Activated T-cell treated with anti-CD3 and anti-CD28 coated beads, Interleukin-2, amount 50 U/mL, for 4 hours (primary cell): ENCODE results near the gene HDAC4. TPM values are rescaled to one million over a fixed set of nuclear protein-coding genes. Genes with fewer than 3 reads are reported as not detected.

ENCODE experiments used
- ATAC-seq, 2 donors: fragments of 200-7000 bp; cut with Tn5 transposase; one replicate each; pipeline ENCODE4 v1.10.0; 2021
- DNase-seq: peaks from one replicate; pipeline ENCODE4 v3.0.0-alpha.2; 2020
- H3K27me3 Mint-ChIP-seq: one replicate; pipeline ENCODE4 v1.8.0; 2021; ENCODE audit warnings: low read depth, mixed read lengths
- H3K36me3 Mint-ChIP-seq: one replicate; pipeline ENCODE4 v1.8.0; 2022; ENCODE audit warnings: mixed read lengths; ENCODE audit not compliant: insufficient read depth
- H3K4me1 Mint-ChIP-seq: one replicate; pipeline ENCODE4 v1.8.0; 2021; ENCODE audit warnings: low read depth, mixed read lengths
- H3K4me3 Mint-ChIP-seq: one replicate; pipeline ENCODE4 v1.8.0; 2021; ENCODE audit warnings: mild to moderate bottlenecking, moderate library complexity, mixed read lengths
- H3K9me3 Mint-ChIP-seq: one replicate; pipeline ENCODE4 v1.8.0; 2021; ENCODE audit warnings: mixed read lengths
- total RNA-seq, 3 donors: library from RNA; stranded (reverse); gene quantifications; one replicate each; pipeline ENCODE4 v1.2.1, GENCODE V29; 2021

Gene HDAC4
- total RNA-seq, 3 donors from 2014 or later, result 30.4 to 34.1 (median 31.9) TPM

DNA sequence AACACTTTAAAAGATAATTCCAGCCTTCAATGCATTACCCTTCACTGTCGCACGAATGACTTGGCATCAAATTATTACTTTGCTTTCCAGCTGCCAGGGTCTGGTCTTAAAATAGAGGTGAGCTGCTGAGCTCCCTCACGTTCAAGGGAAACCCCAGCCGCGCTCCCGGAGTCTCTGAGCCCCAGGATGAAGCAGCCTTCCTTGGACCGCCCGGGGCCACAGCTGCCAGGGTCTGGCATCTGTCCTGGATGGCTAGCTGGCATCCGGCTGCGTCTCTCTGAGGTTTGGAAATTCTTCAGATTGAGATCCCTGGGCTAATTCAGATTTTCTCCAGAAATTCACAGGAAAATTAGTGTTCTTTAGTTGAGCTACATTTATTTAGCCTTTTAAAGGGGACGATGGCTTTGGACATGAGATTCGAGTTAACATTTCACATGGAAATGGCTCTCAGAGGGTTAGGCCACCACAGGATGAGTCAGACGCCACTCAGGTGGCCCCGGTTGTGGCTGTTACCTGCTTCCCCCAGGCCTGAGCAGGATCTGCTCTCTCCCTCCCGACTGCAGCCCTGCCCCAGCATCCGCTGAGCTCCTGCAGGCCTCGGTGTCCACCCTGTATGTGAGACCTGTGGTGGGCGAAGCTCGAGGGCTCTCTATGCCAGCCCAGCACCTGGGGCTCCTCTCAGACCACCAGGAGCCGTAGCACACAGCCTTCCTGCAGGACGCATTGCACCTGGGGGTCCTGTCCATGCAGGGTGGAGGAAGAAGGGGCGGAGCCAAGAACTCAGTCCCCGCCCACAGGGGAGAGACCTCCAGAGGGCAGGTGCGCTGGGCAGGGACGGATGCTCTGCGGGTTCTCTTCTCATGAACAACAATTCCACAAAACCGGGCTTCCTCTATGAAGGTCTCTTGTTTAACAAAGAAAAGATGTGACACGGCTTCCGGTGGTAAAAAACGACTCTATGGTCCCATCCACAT, 297.4 kb downstream of the HDAC4 start:
- DNase-seq, result no peak

DNA sequence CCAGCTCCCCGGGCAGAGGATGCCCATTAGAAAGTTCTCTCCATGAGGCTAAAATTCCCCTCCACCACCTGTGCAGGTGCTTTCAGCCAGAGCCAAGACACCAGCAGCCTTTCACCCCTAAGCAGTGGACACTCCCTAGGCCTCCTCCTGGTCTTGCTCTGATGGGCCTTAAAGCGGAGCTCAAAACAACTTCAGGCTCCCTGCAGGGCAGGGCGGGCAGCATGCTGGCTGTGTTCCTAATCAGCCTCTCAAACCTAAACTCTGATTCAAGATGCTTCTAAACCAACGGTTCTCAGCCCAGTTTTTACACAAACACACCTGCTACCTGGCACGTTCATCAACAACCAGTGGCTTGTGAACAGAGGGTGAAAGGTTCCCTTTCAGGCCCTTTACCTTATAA, 298.6 kb downstream of the HDAC4 start:
- Mint-ChIP-seq H3K27me3 (no peaks in the 10 kb centered on the region), H3K36me3 (peaks cover 7% of the 10 kb centered on the region), H3K9me3 (no peaks in the 10 kb centered on the region), H3K4me1 (no peaks in the 10 kb centered on the region), H3K4me3 (no peak overlapping the region)
- no peak for DNase-seq
- no peak for ATAC-seq

More for the DNA sequence above, 297.4 kb downstream of the HDAC4 start:
- Mint-ChIP-seq H3K9me3 (no peaks in the 10 kb centered on the region), H3K4me1 (no peaks in the 10 kb centered on the region), H3K36me3 (peaks cover 7% of the 10 kb centered on the region), H3K27me3 (no peaks in the 10 kb centered on the region), H3K4me3 (no peak overlapping the region)
- no peak for ATAC-seq

DNA sequence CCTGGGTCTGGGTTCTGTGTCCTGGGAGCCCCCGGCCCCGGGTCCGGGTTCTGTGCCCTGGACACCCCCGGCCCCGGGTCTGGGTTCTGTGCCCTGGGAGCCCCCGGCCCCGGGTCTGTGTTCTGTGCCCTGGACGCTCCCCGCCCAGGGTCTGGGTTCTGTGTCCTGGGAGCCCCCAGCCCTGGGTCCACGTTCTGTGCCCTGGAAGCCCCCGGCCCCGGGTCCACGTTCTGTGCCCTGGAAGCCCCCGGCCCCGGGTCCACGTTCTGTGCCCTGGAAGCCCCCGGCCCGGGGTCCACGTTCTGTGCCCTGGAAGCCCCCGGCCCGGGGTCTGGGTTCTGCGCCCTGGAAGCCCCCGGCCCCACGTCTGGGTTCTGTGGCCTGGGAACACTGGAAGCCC, 299.0 kb downstream of the HDAC4 start:
- ATAC-seq (no peak), DNase-seq (no peak)
- Mint-ChIP-seq H3K9me3 (no peaks in the 10 kb centered on the region), H3K4me1 (no peaks in the 10 kb centered on the region), H3K36me3 (peaks cover 7% of the 10 kb centered on the region), H3K4me3 (no peak overlapping the region), H3K27me3 (no peaks in the 10 kb centered on the region)

DNA sequence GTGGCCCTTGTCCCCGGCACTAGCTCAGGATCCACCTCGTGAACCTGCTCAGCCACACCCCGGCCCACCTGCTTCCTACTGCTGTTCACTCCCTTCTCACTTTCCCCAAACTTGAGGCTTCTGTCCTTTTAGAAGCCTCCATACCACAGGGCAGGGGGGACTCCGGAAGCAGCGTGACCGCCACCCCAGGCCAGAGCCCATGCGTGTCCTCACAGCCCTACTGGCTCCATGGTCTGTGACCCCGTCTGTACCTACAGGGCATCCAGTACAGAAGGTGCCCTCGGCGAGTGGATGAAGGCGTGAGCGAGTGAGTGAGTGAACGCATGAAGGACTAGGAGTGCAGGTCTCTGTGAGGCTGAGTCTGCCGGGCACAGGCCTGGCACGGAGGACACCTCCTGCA, 299.7 kb downstream of the HDAC4 start:
- DNase-seq, result no peak
- no peaks in the 10 kb centered on the region for H3K4me1 Mint-ChIP-seq
- ATAC-seq, result no peak
- no peak overlapping the region for H3K4me3 Mint-ChIP-seq
- no peaks in the 10 kb centered on the region for H3K27me3 Mint-ChIP-seq
- H3K36me3 Mint-ChIP-seq, result peaks cover 7% of the 10 kb centered on the region
- no peaks in the 10 kb centered on the region for H3K9me3 Mint-ChIP-seq

DNA sequence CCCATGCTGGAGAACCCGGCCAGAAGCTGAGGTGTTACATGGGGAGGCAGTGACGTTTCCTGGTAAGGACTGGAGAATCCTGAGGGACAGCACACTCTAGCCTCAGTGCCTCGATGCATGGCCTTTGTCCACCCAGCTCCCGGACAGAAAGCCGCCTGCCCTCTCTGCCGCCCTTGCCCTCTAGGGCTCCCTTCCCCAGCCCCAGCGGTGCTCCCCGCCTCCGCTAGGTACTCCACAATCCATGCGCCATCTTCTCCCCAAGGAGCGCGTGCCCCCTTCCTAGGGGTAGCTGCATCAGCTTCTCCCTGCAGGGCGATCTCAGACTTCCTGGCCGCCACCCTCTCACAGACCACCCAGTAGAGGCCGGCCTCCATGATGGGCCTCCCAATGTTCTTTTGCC, 301.3 kb downstream of the HDAC4 start:
- ATAC-seq, result no peak
- no peaks in the 10 kb centered on the region for H3K4me1 Mint-ChIP-seq

DNA sequence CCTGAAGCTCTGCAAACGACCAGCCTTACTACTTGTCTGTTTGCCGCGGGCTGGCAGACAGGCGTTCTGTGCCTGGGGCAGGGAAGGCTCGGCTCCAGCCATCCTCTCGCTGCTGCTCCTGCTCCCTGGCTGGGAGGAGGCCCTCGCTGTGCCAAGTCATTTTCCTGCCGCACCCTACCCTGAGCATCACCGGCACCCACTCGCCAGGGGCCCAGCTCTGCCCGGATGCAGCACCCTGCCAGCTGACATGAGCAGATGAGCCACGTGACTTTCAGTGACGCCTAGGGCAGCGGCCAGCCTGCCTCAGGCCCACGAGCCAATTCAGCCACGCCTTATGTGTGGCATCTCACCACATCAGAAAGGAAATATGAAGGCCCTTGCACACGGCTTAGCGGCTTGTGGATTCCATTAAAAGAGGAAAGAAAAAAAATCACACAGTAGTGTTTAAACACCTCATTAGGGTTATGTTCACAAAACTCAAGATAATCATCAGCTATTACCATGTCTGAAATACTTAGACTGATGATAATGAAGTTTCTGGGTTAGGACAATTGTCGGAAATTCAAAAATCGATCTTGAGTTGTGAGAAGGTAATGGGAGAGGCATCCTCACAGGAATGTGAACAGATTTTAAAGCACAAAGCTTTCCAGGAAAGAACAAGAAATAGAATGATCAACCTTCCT, 302.4 kb downstream of the HDAC4 start:
- H3K4me1 Mint-ChIP-seq, result no peaks in the 10 kb centered on the region
- H3K36me3 Mint-ChIP-seq, result peaks cover 7% of the 10 kb centered on the region
- DNase-seq (no peak), ATAC-seq (no peak)
- no peaks in the 10 kb centered on the region for H3K9me3 Mint-ChIP-seq
- no peak overlapping the region for H3K4me3 Mint-ChIP-seq
- H3K27me3 Mint-ChIP-seq, result no peaks in the 10 kb centered on the region

More for the DNA sequence above, 301.3 kb downstream of the HDAC4 start:
- Mint-ChIP-seq H3K27me3 (no peaks in the 10 kb centered on the region), H3K9me3 (no peaks in the 10 kb centered on the region), H3K4me3 (no peak overlapping the region), H3K36me3 (peaks cover 4% of the 10 kb centered on the region)
- DNase-seq, result no peak

DNA sequence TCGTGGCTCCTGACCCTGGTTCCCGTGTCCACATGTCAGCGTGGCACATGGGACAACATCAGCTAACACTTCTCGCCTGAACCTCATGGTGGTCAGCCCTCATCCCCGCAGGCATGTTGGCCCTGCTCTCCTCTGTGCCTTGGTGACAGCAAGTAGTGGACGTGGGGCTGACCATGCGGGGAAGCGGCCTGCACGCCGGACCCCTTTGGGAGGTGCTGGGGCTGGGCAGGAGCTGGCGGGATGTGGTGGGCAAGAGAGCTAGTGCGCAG, 303.5 kb downstream of the HDAC4 start:
- ATAC-seq, result no peak
- no peak for DNase-seq
- peaks cover 7% of the 10 kb centered on the region for H3K36me3 Mint-ChIP-seq
- no peaks in the 10 kb centered on the region for H3K9me3 Mint-ChIP-seq
- H3K4me1 Mint-ChIP-seq, result no peaks in the 10 kb centered on the region
- H3K27me3 Mint-ChIP-seq, result no peaks in the 10 kb centered on the region
- no peak overlapping the region for H3K4me3 Mint-ChIP-seq

DNA sequence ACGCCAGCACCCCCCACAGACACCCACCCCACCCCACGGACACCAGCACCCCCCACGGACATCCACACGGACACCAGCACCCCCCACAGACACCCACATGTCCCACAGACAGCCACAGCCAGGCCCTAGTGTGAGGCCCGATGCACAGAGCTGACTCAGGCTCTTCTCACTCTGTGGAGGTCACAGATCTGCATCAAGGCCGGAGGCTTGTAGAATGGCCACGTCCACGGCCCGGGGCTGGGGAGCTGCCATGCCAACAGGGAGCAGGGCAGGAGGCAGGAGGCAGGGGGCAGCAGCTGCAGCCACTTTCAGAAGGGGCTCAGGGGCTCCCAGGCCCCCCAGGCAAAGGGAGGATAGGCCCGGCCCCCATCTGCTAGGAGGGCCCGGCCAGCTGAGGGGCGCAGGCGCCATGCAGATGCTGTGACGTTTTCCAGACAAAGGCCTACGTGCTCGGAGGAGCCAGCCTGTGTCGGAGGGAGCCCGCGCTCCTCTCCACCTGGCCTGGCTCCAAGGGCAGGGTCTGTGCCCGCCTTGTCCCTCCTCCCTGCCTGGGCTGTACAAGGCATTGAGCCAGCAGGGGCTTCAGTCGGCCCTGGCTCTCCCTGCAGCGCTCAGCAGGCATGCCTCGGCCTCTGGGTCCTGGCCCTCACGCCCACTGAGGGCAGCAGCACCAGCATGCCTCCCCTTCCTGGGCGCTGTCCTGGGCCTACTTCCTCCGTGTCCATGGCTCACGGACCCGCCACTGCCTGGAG, 304.0 kb downstream of the HDAC4 start:
- H3K27me3 Mint-ChIP-seq, result no peaks in the 10 kb centered on the region
- H3K36me3 Mint-ChIP-seq, result peaks cover 7% of the 10 kb centered on the region
- no peak for DNase-seq
- no peaks in the 10 kb centered on the region for H3K4me1 Mint-ChIP-seq
- H3K4me3 Mint-ChIP-seq, result no peak overlapping the region
- ATAC-seq, result no peak
- no peaks in the 10 kb centered on the region for H3K9me3 Mint-ChIP-seq

DNA sequence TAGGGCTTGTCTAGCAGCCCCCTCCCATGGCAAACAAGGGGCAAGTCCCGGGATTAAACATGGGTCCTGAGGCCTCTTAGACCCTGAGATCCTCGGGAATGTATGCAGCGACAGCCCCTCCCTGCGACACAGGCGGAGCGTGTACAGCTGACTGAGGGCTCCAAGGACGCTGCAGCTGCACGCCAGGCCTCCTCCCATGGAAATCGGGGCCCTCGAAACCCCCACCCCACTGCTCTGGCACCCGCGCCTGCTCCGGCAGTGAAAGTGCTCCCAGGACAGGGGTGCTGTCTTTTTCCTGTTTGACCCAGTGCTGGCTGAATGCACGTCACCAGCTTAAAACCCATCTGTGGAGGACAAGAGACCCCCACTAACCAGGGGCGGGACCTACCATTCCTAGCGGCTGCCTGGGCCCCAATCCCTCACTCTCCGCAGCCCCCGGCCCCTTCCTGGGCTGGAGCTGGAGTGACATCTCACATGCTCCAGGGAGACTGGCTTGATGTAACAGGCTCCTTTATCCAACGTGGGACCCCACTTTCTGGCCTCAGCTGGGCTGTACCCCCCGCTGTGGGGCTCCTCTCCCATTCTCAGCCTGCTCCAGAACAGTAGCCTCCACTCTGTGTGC, 305.2 kb downstream of the HDAC4 start:
- no peak overlapping the region for H3K4me3 Mint-ChIP-seq
- no peaks in the 10 kb centered on the region for H3K27me3 Mint-ChIP-seq
- H3K4me1 Mint-ChIP-seq, result no peaks in the 10 kb centered on the region
- H3K9me3 Mint-ChIP-seq, result no peaks in the 10 kb centered on the region
- DNase-seq, result no peak
- no peak for ATAC-seq
- H3K36me3 Mint-ChIP-seq, result peaks cover 9% of the 10 kb centered on the region

DNA sequence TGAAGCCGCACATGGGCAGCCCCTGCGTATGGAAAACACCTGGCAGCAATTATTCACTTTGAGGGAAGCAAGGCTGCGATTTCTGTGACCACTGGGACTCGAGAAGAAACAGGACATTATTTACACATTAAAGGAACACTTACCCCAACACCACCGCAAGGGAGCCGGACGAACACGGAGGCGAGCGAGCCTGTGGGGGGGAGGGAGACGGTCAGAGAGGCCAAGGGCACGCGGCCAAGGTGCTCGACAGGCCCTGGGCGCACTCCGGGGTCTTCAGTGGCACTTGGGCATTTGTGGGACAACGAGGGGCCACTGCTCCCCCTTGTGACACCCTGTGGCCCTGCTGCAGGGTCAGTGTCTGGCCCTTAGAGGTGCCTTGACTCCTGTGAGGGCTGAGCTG, 306.0 kb downstream of the HDAC4 start:
- H3K9me3 Mint-ChIP-seq, result no peaks in the 10 kb centered on the region
- H3K4me1 Mint-ChIP-seq, result no peaks in the 10 kb centered on the region
- peaks cover 9% of the 10 kb centered on the region for H3K36me3 Mint-ChIP-seq
- no peak for ATAC-seq
- H3K4me3 Mint-ChIP-seq, result no peak overlapping the region
- no peak for DNase-seq
- no peaks in the 10 kb centered on the region for H3K27me3 Mint-ChIP-seq

DNA sequence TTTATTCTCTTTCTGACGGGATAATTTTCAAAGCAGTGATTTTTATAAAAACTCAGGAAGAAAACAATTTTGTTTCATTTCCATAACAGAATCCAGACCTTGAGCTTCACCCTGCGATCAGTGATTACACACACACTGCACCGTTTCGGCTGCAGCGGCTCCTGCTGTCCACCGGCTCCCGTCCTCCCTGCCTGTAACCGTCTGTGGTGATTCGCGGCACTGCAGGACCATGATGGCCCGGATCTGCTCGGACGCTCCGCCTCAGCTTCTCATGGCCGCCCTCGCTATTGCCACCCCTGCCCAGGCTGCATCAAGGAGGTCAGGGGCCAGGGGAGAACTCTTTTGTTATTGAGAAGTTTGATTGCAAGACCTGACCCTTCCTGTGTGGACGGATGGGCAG, 306.9 kb downstream of the HDAC4 start:
- Mint-ChIP-seq H3K27me3 (no peaks in the 10 kb centered on the region), H3K4me3 (no peak overlapping the region)

DNA sequence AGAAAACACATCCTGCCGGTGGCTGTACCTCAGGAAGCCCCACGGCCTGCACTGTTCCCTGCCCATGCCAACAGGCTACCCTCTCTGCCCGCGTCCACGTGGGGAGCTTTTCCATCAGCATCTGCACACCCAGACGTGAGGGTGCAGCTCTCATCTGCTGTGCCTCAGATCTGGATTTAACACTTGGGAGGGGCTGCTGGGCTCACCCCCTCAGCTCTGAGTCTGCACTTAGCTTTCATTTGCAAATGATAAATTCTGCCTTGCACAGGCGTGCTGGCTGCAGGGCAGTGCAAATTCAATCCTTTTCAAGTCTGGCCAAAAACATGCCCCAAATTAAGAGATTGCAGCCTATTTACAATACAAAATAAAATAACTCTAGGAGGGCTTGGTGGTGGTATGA, 307.3 kb downstream of the HDAC4 start:
- no peaks in the 10 kb centered on the region for H3K4me1 Mint-ChIP-seq

More for the DNA sequence above, 306.9 kb downstream of the HDAC4 start:
- no peaks in the 10 kb centered on the region for H3K4me1 Mint-ChIP-seq
- no peaks in the 10 kb centered on the region for H3K9me3 Mint-ChIP-seq
- peaks cover 10% of the 10 kb centered on the region for H3K36me3 Mint-ChIP-seq
- ATAC-seq, result no peak
- DNase-seq, result no peak

DNA sequence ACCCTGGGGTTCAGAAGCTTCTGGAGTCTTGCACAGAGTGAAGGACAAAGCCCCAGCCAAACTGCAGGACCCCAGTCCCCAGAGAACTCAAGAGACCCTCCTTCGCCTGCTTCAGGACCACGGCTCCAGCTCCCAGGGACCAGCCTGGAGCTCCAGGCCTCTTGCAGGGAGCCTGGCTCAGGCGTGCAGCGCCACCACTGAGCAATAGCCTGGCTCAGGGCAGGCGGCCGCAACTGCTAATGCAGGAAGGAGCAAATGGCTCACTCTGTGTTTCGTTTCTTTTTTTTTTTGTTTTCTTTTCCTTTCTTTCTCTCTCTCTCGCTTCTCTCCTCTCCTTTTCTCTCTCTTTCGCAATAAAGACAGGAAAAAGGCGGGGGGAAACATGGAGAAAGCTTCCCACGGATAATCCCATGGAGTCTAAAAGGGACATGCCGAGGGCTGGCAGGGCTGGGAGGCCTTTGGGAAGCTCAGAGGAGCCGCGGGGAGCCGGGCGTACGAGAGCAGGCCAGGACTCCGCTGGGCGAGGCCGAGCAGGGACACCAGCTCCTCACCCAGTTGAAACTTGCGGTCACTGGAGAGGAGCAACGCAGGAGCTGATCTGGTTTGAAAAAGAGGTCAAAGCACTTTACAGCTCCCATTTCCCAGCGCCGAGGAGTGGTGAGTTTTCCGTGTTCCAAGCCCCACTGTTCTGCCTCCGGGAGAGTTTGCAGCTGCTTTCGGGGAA, 308.1 kb downstream of the HDAC4 start:
- no peak for ATAC-seq
- DNase-seq, result no peak
- Mint-ChIP-seq H3K4me1 (no peaks in the 10 kb centered on the region), H3K4me3 (no peak overlapping the region), H3K36me3 (peaks cover 12% of the 10 kb centered on the region), H3K27me3 (no peaks in the 10 kb centered on the region), H3K9me3 (no peaks in the 10 kb centered on the region)

More for the DNA sequence above, 307.3 kb downstream of the HDAC4 start:
- no peak for ATAC-seq
- no peak for DNase-seq
- H3K36me3 Mint-ChIP-seq, result peaks cover 12% of the 10 kb centered on the region
- H3K4me3 Mint-ChIP-seq, result no peak overlapping the region
- no peaks in the 10 kb centered on the region for H3K9me3 Mint-ChIP-seq
- H3K27me3 Mint-ChIP-seq, result no peaks in the 10 kb centered on the region

DNA sequence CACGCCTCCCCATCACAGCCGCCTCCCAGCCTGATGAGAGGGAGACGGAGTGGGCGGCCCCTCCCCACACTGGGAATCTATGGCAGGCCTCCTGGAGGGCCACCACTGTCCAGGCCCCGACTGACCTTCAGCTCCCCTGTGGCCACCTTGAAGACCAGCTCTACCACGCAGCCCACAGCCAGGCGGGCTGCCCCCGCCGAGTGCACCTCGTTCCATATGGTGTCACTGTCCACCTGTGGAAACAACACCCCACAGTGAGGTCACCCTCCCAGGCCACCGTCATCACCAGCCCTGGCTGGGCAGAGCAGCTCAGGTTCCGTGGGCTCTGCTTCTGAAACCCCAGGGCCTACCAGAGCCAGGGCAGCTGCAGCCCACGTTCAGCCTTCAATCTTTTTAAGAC, 310.9 kb downstream of the HDAC4 start:
- Mint-ChIP-seq H3K9me3 (no peaks in the 10 kb centered on the region), H3K4me1 (no peaks in the 10 kb centered on the region), H3K4me3 (no peak overlapping the region), H3K36me3 (peaks cover 15% of the 10 kb centered on the region), H3K27me3 (no peaks in the 10 kb centered on the region)
- DNase-seq (no peak), ATAC-seq (no peak)
